Psoas muscle (tissue), 8 donors: Measurements from ENCODE around the gene FNDC3B. TPM values are rescaled to one million over a fixed set of nuclear protein-coding genes. Genes with fewer than 3 reads are reported as not detected.
A peak's percentile ranks its signal among the peaks of the same experiment; 100 is the strongest.

Experiments used
- ATAC-seq, 4 donors: fragments of 200-7000 bp; cut with Tn5 transposase; one replicate each; pipeline ENCODE4 v1.9.1; 2020; ENCODE audit warnings: moderate library complexity in 3 of 4, mild to moderate bottlenecking in 2 of 4
- DNase-seq, 2 donors: peaks; one replicate each; pipeline ENCODE4 v3.0.0-alpha.2; 2020
- H3K27ac ChIP-seq: fragments of 200-600 bp; one replicate; pipeline ENCODE4 v1.8.0; 2022
- H3K27me3 ChIP-seq, 3 donors: fragments of 200-600 bp in 1 of 3; one replicate each; pipeline versions ENCODE4 v1.6.1 to v1.8.0; 2013 to 2022; ENCODE audit warnings: low read length in 2 of 3, mild to moderate bottlenecking in 2 of 3, moderate library complexity in 1 of 3; ENCODE audit not compliant: insufficient read depth in 3 of 3
- H3K36me3 ChIP-seq, 2 donors: fragments of 200-600 bp in 1 of 2; one replicate each; pipeline versions ENCODE4 v1.6.1 to v1.8.0; 2013 to 2022; ENCODE audit warnings: low read depth in 1 of 2, mild to moderate bottlenecking in 1 of 2, moderate library complexity in 1 of 2; ENCODE audit not compliant: insufficient read depth in 1 of 2
- H3K4me1 ChIP-seq: fragments of 200-600 bp; one replicate; pipeline ENCODE4 v1.8.0; 2022
- H3K4me3 ChIP-seq: fragments of 200-600 bp; one replicate; pipeline ENCODE4 v1.8.0; 2022; ENCODE audit warnings: mild to moderate bottlenecking
- H3K9me3 ChIP-seq: fragments of 200-600 bp; one replicate; pipeline ENCODE4 v1.8.0; 2022
- CTCF ChIP-seq: fragments of 200-600 bp; IDR thresholded peaks from one replicate; pipeline ENCODE4 v1.8.0; 2022; ENCODE audit warnings: antibody characterized with exemption
- WGBS, 3 donors: extraction: QIAGEN DNeasy Blood & Tissue Kit; methylation state at CpG; one replicate each; pipeline versions ENCODE4 v1.1.6 to v1.1.7; 2013; 5-methylcytosine and 5-hydroxymethylcytosine counted together
- intact Hi-C, 2 donors: fragments of 100-400 bp; cut with DNase I; formaldehyde crosslinking; loops; one replicate each; pipeline versions ENCODE4 v1.11.0 to v1.14.2; 2022
- polyA plus RNA-seq, 3 donors: library from polyadenylated mRNA; stranded (reverse); fragments of 200-250 nt; gene quantifications; one replicate each; pipeline ENCODE4 v1.2.3, GENCODE V29; 2013
- total RNA-seq, 4 donors: library from RNA; stranded (reverse); fragmentation: NEBNext Ultra II Directional in 2 of 4; extraction: Animal tissue kit (Norgen Biotek cat#: 25700) in 2 of 4; gene quantifications; one replicate each; pipeline versions ENCODE4 v1.2.1 to v1.2.4, GENCODE V29; 2021 to 2023
- donor health status: healthy with polysubstance abuse.
- donor health status: DM: no; HTN: no; CAD: no; lungs with moderate emphysema.
- donor health status: Bipolar disorder and iron deficiency.
- donor health status: healthy.
- donor health status: DM: yes; HTN: yes; CAD: no.
- donor health status: DM: no; HTN: no; CAD: no.
- donor health status: DM: no; HTN: no; CAD: no.
- donor health status: DM: yes; HTN: yes; CAD: no.

The FNDC3B gene
- total and polyA plus RNA-seq, 7 donors = 12.4 to 133 (median 50.8) TPM

GRCh38 chr3:172277151-172277652, 237.8 kb downstream of the FNDC3B start:
- H3K27me3 ChIP-seq = no peaks in the 10 kb centered on the region
- ATAC-seq (no peak), DNase-seq (no peak)
- H3K36me3 ChIP-seq = peaks cover 0 to 3% of the 10 kb centered on the region in 2 donors
- H3K9me3 ChIP-seq = no peaks in the 10 kb centered on the region
- intact Hi-C loops = no loop called here
- WGBS, 3 donors = 81 to 89% (median 87%) methylated on average over 5 of the region's 5 CpGs
- no peak overlapping the region for H3K27ac ChIP-seq
- TF ChIP-seq CTCF = no peak
- no peak overlapping the region for H3K4me3 ChIP-seq
- peaks cover 71% of the 10 kb centered on the region for H3K4me1 ChIP-seq

GRCh38 chr3:172279191-172279640, 239.8 kb downstream of the FNDC3B start:
- H3K9me3 ChIP-seq = no peaks in the 10 kb centered on the region
- peak overlapping the region; percentile 8 for H3K4me3 ChIP-seq
- peak overlapping the region; percentile 65 for H3K27ac ChIP-seq
- DNase-seq (no peak), ATAC-seq (peak; percentile 15 to 30 (median 20))
- H3K27me3 ChIP-seq = no peaks in the 10 kb centered on the region
- intact Hi-C loops = no loop called here
- TF ChIP-seq CTCF = no peak
- H3K36me3 ChIP-seq = peaks cover 0 to 5% of the 10 kb centered on the region in 2 donors
- WGBS, 3 donors = 9 to 12% (median 10%) methylated on average over 5 of the region's 5 CpGs
- H3K4me1 ChIP-seq = peaks cover 59% of the 10 kb centered on the region

- DNase-seq (no peak), ATAC-seq (no peak)
- no peak for TF ChIP-seq CTCF
- Histone ChIP-seq H3K27me3 (no peaks in the 10 kb centered on the region), H3K36me3 (peaks cover 0 to 5% of the 10 kb centered on the region in 2 donors), H3K4me3 (no peak overlapping the region), H3K27ac (peak overlapping the region; percentile 65), H3K4me1 (peaks cover 55% of the 10 kb centered on the region), H3K9me3 (no peaks in the 10 kb centered on the region)
- intact Hi-C loops = no loop called here
- WGBS, 3 donors = 94% methylated on average over 8 of the region's 8 CpGs
These were observed 240.6 kb downstream of the FNDC3B start for GRCh38 chr3:172279974-172280373.

- no peaks in the 10 kb centered on the region for H3K9me3 ChIP-seq
- H3K4me1 ChIP-seq = peaks cover 52% of the 10 kb centered on the region
- H3K4me3 ChIP-seq = no peak overlapping the region
- 74 to 84% (median 82%) methylated on average over 1 of the region's 1 CpG for WGBS, 3 donors
- DNase-seq (no peak), ATAC-seq (peak in 3 of 4 donors; percentile 46 to 54 (median 52))
- peak overlapping the region; percentile 65 for H3K27ac ChIP-seq
- intact Hi-C loops = no loop called here
- no peaks in the 10 kb centered on the region for H3K27me3 ChIP-seq
- TF ChIP-seq CTCF = no peak
- H3K36me3 ChIP-seq = peaks cover 0 to 5% of the 10 kb centered on the region in 2 donors
These were observed 241.2 kb downstream of the FNDC3B start for GRCh38 chr3:172280406-172281051.

GRCh38 chr3:172281884-172282283, 242.5 kb downstream of the FNDC3B start:
- peaks cover 52% of the 10 kb centered on the region for H3K4me1 ChIP-seq
- H3K9me3 ChIP-seq = no peaks in the 10 kb centered on the region
- TF ChIP-seq CTCF = no peak
- H3K4me3 ChIP-seq = no peak overlapping the region
- intact Hi-C loops = no loop called here
- H3K36me3 ChIP-seq = peaks cover 5 to 6% of the 10 kb centered on the region in 2 donors
- no peak for ATAC-seq
- H3K27ac ChIP-seq = no peak overlapping the region
- no peaks in the 10 kb centered on the region for H3K27me3 ChIP-seq
- DNase-seq = no peak
- 84 to 92% (median 89%) methylated on average over 7 of the region's 7 CpGs for WGBS, 3 donors
